GM21737 (cell line): ENCODE results near the gene PTHLH.

Experiments
- ATAC-seq: cut with Tn5 transposase; IDR thresholded peaks from one replicate; pipeline ENCODE4 v1.9.1; 2021; ENCODE audit warnings: mild to moderate bottlenecking, moderate library complexity; ENCODE audit not compliant: unreplicated experiment

Gene PTHLH

DNA sequence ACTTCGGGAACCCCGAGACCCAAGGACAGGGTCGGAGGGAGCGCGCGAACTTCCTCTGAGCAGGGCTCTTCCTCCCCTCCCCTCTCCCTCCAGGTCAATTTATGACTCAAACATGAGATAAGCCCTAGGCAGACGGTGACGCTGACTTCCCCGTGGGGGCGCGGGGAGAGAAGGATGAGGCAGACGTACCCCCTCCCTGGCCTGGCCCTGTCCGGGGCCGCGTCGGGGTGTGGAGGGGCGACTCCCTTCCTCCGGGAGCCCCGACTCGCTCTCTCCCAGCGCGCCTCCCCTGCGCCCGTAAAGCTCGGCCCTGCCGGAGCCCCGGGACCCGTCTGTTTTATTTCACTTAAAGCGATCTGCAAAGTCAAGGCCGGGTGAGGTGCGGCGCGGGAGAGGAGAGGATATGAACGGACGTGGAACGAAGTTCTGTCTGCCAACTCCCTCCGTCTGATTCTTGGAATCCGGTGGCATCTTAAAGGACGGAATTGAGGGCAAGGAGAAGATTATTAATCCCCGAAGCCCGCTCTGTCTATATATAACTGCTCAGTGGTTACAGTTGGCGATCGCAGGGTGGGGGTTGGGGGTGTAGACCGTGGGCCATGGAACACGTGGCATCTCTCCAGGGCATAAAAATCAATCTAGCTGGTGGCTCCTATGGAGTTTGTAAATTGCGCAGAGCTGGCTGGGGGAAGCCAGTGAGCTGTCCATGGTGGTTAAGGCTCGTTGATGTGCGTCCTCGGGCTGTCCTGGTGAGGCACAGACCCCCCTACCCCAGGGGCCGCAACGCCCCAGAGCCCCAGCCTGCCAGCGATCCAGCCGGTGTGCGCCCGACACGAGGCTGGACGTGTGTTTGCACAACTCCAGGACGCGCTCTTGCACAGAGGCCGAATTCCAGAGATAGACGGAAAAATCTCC is 2.9 kb upstream of the PTHLH start:
- ATAC-seq = no peak

DNA sequence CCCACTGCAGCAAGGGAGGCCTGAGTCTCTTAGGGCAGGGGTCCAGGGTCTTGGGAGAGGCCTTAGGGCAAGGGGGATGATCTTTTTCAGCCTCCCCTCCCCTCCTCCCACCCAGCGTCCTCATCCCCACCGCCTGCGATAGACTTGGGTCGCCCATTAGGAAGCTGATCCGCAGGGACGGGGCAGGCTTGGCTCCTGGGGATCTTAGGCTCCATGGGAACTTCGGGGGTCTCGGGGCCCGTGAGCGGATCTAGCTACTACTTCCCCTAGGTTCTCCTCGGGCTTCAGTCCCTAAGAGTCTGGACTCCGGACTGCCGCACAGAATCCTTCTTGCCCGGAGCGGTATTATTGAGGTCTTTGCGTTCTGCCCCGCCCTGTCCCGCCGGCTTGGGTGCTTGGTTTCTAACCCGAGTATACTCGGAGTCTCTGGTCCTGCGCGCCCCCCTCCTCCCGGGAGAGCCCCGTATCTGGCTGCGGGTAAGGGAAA is 2.2 kb upstream of the PTHLH start:
- no peak for ATAC-seq

DNA sequence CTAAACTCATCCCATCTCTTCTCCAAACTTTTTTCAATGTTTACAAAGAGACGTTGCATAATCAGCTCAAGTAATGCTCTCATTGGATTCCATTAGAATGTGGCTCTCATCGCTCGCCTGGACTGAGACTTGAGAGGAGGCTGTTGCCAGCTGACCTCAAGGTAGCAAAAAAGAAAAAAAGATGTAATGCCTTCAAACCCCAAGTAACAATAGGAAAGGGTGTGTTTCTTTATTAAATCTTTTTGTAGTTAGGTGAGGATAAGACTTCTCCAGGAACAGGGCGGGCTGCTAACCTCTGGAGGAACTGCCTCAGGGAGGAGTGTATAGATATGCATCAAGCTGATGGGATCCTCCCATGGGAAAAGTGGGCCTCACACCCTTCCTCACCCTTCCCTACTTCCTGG is 956 bp upstream of the PTHLH start:
- ATAC-seq = no peak

DNA sequence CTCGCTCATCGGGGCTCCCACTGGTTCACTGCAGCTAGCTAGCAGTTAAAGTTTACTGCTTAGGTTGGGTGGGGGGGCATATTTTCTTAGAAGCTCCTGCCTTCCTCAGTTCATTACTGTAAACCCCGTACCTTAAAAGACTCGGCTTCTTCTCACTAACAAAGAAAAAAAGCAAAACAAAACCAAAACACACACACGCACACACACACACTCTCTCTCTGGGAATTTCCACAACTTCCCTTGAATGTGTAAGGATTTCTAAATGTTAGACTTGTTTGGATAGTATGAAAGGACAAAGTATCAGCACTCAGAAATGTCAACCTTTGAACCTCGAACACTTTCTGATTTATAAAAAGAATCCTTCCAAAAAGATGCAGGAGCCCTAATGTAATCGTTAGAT is 927 bp downstream of the PTHLH start:
- ATAC-seq = no peak

DNA sequence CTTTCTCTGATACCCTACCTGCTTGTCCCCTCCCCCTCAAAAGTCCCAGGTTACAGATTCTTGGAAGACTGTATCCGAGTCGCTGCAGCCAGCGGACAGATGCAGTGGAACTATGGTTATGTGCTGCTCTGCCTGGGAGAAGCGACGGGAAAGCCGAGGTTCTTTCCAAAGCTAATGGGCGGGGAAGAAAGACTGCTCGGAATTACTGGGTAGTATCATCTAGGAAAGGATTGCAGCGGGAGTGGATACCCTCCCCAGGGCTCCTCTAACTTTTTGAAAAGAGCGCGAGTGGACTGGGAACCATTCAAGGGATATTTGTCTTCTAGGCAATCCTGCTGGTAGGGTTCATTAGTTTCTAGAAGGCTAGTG is 1.4 kb downstream of the PTHLH start:
- no peak for ATAC-seq

DNA sequence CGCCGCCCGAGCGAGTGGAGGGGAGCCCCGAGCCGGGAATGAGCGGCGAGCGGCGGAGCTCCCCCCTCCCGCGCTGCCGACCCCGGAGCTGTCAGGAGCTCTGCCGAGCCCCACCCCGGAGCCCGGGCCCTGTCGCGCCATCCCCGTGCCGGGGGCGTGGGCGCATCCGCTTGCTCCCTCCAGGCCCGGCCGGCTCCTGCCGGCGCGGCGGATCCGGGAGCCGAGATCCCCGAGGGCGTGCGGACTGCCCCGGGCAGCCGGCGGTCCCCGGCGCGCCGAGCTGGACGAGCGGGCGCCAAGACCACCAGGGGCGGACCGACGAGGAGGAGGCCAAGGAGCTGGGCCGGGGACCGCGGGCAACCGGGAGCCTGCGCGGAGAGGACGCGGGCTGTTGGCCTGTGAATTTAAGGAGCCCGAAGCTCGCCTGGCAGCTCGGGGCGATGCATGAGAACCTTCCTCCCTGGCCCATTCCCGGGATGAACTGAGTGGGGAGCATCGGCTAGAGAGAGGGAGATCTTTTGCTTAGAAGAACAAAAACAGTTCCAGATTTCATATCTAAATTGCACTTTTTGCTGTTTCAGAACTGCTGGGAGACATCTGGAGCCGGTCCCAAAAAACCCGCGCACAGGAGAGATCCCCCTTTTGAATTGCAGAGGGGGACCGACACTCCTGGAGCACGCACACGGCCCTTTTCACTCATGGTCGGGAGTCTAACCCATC is 2.0 kb downstream of the PTHLH start:
- peak; percentile 31 for ATAC-seq

DNA sequence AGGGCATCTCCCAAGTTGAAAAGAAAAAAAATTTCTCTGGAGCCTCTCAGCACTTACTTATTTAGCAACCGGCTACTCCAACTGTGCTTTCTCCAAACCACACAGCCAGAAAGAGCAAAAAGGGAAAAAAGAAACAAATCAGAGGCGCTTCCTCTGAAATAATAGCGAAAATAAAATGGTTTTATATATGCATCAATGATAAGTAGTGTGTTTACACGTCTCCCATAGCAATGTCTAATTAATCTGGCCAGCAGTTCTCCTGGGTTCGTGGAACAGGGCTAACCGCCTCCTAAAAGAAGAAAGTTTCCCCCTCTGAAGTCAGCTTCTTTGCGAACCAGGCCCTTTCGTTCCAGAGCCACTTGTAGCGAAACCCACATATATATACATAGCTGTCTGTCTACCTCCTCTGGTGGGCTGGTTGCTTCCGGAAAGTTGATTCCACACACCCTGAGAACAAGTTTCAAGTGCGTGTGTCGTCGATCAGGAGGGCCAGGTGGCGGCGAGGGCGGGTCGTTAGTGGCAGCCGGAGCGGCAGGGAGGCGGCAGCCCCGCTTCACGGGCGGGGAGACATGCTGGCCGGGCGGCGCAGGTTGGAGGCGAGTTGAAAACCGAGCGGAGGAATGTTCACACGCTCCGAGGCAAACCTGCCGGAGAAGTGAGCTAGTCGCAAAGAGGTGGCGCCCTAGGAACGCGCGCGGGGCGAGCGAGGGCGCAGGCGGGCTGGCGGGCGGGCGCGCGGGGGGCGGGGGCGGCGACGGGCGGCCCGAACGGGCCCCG is 2.7 kb downstream of the PTHLH start:
- ATAC-seq = peak; percentile 78

DNA sequence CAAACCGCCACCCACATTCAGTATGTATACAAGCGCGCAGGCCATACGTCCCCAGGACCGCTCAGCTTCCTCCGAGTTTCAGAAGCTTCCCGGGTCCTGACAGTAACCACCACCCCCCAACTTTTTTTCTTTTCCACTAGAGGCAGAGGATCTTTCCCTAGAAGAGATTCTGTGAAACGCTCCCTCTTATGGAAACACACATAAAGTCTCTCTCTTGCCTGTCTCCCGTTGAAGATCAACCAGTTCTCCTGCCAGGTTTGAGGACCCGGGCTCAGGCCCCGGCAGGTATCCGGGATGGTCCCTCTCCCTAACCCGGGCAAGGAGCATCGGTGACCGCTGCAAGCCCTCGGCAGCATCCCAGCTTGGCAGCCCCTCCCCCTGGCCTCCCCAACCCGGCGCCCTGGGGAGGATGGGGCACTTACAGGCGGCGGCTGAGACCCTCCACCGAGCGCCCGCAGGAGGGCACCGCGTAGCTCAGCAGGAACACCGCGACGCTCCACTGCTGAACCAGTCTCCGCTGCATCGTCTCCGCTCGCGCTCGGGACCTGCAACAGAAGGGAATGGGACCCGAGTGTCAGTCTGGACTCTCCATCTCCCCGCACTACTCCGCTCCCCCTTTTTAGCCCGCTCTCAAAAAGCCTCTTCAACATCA is 3.4 kb downstream of the PTHLH start:
- ATAC-seq = no peak

DNA sequence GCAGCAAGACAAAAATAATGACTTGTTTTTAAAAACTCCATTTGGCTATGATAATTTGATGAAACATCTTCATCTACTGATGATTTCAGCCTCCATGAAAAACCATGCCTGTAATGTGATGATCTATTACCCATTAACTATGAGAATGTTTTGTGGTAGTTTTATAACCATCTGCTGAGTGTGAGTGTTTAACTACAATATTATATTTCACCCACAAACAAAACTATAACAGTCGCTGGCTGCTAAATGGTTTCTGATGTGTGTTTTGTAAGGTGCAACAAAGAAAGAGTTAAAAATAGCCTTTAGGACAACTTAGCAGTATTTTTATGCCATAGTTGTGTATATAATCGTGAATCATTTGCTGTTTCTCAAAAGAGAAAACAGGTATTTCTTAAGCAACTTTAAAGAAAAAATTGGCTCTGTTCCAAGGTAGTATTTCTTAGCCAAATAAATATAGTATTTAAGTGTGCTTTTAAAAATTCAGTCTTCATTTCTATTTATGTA is 4.9 kb downstream of the PTHLH start:
- no peak for ATAC-seq

DNA sequence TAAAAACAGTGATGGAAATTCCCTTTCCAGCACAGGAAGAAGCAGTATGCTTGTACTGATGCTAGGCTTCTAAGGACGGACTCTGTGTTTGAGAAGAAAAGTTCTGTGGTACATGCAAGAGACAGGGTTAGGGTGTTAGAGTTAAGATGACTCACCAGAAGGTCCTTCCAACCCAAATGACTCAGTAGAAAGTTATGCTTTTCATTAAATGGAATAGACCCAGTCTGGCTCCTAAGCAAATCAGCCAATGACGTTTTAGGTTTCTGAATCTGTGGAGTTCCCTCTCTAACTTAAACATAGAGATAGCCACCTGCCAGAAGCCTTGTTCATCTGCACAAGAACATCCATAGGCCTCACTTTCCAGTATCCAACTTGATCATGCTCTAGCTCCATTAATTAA is 5.7 kb downstream of the PTHLH start:
- ATAC-seq = no peak

DNA sequence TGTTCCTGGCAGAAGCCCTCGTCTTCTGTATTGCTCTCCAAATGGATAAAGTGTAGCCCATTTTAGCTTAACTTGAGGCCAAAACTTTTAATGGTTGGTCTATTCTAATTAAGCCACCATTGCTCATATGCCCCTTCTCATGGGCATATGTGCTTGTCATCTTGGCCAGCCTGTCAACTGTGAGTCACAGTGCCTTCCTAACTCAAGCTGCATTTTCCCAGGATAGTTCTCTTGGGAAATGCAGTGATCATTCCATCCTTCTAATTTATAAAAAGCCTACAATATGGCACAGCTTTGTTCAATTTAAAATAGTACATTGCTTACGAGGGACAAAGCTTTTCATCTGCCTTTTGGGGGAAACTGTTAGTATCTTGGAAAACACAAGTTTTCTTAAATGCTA is 6.6 kb downstream of the PTHLH start:
- no peak for ATAC-seq

DNA sequence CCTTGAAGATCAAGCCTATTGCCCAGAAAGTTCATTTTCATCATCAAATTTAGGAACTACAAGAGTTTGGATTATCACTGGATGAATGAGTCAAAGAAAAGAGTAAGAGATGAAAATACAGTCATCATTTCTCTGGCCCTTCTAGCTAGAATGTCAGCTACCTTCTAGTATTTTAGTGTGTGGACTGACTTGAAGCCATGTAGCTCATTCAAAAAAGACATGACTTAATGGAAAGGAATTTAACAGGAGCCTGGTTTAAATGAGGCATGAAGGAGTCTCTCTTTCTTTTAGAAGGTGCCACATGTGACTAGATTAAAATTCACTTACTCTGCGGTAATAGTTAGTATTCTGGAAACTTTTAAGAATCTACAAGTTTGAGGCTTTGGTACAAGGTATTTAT is 7.1 kb downstream of the PTHLH start:
- ATAC-seq = no peak

DNA sequence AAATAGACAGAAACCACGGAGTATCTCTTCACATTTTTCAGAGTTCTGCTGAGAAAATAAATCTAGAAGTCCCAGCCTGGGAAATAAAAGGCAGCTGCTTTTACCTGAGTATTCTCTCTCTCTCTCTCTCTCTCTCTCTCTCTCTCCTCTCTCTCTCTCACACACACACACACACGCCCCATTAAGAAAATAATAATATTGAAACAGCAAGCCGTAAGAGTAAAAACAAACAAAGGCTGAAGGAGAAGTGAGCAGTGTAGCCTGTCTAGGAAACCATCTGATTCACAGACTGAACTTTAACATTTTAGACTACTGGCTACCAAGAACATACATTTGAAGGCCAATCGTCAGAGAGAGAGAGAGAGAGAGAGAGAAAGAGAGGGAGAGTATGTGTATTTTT is 8.4 kb downstream of the PTHLH start:
- ATAC-seq = no peak

DNA sequence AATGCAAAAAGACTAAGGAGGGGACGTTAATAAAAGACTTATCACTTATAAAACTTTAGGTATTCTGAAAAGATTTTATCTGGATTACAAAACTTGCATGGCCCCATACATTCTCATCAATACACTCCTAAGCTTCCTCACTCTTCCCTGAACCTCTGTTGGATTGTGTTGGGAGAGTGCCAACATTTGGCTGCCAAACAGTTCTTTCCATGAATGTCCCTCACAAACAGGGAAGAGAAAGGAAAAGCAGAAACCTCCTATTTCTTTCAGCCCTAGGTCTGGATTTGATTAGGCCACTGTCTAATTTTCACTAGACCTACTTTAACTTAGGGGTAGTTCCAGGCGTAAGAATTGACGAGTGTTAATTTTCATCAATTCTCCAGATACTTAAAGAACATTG is 11.7 kb downstream of the PTHLH start:
- no peak for ATAC-seq

DNA sequence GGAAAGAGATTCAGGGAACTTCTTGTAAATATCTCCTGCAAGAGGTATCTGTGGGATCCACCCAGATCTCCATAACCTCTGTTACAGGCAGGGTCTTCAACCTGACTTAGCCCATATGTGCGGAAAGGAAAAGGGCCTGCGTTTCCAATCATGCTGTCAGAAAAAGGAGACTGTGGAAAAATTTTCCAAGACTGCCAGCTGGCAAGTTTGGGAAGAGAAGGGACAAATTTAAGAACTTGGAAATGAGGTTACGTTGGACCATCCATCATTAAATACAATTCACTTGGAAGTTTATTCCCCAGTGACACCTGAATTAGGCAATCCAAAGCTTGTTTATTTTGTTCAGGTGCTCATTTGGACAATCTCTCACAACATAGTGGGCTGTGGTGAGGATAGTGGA is 13.9 kb downstream of the PTHLH start:
- no peak for ATAC-seq

DNA sequence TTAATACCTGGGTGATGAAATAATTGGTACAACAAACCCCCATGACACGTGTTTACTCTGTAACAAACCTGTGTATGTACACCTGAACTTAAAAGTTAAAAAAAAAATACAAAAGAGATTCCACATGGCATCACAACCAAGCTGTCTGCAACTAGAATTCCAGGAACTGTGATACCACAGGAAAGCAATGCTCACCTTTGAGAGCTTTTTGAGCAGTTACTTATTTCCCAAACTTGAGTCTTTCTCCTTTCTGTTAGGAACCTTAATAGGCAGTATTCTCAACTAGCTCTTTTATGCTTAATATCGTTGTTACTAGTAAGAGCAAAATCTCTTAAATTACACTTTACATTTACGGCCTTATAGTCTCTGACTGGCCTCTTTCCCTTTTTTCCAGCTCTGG is 15.2 kb downstream of the PTHLH start:
- ATAC-seq = no peak

DNA sequence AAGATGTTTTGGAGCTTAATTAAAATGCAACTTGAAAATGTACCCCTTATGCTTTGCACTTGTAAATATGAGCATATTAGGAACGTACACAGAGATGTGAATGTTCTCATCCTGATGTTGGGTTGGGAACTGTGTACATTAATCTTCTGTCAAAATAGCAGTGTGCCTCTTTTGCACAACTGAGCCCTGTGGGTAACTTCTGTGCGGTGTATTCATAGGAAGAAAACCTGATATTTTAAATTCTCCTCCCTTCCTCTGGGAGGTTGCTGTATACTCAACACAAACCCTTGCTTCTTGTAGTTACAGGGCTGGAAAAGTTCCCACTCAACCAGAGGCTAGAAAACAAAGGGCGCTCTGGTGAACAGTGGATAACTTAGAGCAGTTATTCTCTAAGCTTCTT is 18.7 kb downstream of the PTHLH start:
- no peak for ATAC-seq

DNA sequence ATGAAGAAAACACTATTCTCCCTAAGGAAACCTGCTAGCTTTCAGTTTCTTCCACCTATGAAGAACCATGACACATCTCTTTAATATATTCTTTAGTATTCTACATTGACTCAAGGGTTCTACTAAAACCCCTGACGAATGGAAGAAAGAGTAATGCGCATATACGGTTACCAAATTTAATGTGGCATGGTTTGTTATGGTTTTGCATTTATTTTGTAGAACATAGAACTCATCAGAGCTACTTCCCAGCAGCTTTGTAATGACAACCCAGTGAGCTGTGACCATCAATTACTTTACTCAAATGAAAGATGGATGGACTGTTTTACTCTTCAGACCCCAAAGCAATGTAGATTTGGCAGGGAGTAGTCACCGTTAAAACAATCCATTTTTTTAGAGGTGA is 19.2 kb downstream of the PTHLH start:
- ATAC-seq = no peak

DNA sequence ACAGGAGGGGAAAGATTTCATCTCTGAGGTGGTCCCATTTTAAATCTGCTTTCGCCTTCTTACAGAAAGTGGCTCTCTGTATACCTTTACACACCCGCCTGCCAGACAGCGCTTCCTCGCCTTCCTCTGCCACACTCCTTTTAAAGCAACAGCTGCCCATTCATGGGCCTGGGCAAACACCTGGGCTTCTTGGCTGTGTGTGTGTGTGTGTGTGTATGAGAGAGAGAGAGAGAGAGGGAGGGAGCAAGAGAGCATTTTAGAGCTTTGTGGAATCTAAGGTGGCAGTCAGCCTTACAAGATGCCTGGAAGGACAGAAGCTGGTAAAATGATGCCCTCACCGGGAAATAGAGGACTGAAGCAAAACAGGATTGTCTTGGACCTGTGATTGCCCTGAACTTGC is 20.0 kb downstream of the PTHLH start:
- no peak for ATAC-seq

DNA sequence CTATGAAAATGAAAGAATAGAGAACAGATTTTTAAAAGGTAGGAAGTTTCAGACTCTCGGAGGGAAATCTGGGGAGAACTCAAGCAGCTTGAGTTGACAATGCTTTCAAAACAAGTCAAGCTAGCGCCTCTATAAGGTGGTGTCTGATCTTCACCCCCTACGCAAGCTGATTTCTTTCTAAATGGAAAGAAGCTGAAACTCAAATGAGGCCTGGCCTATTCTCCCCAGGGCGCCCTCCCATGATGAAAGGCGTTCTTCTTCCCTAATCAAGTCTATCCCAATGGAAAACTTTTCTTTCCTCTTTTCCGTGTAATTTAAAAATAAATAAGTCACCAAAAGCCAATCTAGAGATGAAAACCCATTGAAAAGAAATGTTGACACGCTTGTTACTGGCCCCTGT is 20.6 kb downstream of the PTHLH start:
- ATAC-seq = no peak

DNA sequence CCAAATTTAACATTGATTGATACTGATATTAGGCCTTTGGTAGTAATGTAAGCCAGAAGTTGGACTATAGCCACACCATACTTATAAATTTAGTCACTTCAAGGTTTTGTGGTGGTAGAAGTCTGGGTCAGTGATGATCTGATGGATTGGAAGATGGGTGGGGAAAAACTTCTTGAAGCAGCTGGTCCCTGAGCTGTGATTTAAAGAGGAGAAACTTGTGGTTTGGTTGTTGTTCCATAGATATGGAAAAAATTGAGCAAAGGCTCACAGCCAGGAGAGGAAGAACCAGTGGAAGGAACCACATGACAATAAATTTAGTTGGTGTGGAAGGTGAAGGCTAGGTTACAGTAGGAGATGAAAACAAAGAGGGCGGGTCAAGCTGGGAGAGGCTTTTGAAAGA is 26.1 kb downstream of the PTHLH start:
- no peak for ATAC-seq
